ENCODE results near the gene FTH1.
"Not testable (repeated sequence)": the region's sequence is repeated elsewhere in the genome, so short reads cannot be mapped to it uniquely, and the experiment has no call there.

Gene FTH1

GRCh38 chr11:62002283-62002682 lies 34.8 kb upstream of the FTH1 start:
- H3K27ac ChIP-seq (ENCODE audit: insufficient read depth, low read depth, low read length, poor library complexity, severe bottlenecking); H3K9me3 ChIP-seq (ENCODE audit: control insufficient read depth, low read length); H3K36me3 ChIP-seq (ENCODE audit: control insufficient read depth, insufficient read depth, low read length); H3K4me3 ChIP-seq (ENCODE audit: insufficient read depth, low read depth, low read length); H3K27me3 ChIP-seq (ENCODE audit: control insufficient read depth, insufficient read depth, low read length, poor library complexity, severe bottlenecking); H3K4me1 ChIP-seq (ENCODE audit: control insufficient read depth, insufficient read depth, low read length): not testable (repeated sequence)
- WGBS, 2 experiments, result 94% methylated on average over 8 of the region's 8 CpGs

- H3K4me3 ChIP-seq (ENCODE audit: insufficient read depth, low read depth, low read length), result no peak overlapping the region
- H3K27ac ChIP-seq (ENCODE audit: insufficient read depth, low read depth, low read length, poor library complexity, severe bottlenecking), result no peak overlapping the region
- no peaks in the 10 kb centered on the region for H3K27me3 ChIP-seq (ENCODE audit: control insufficient read depth, insufficient read depth, low read length, poor library complexity, severe bottlenecking)
- H3K9me3 ChIP-seq (ENCODE audit: control insufficient read depth, low read length), result no peaks in the 10 kb centered on the region
- 71% methylated on average over 12 of the region's 12 CpGs for WGBS, 2 experiments
- peaks cover 4% of the 10 kb centered on the region for H3K4me1 ChIP-seq (ENCODE audit: control insufficient read depth, insufficient read depth, low read length)
- no peaks in the 10 kb centered on the region for H3K36me3 ChIP-seq (ENCODE audit: control insufficient read depth, insufficient read depth, low read length)
These were observed 34.2 kb upstream of the FTH1 start for GRCh38 chr11:62001450-62002191.

GRCh38 chr11:62000539-62001446 lies 33.4 kb upstream of the FTH1 start:
- Histone ChIP-seq H3K27me3 (ENCODE audit: control insufficient read depth, insufficient read depth, low read length, poor library complexity, severe bottlenecking) (no peaks in the 10 kb centered on the region), H3K27ac (ENCODE audit: insufficient read depth, low read depth, low read length, poor library complexity, severe bottlenecking) (no peak overlapping the region), H3K4me3 (ENCODE audit: insufficient read depth, low read depth, low read length) (no peak overlapping the region), H3K4me1 (ENCODE audit: control insufficient read depth, insufficient read depth, low read length) (peaks cover 4% of the 10 kb centered on the region), H3K36me3 (ENCODE audit: control insufficient read depth, insufficient read depth, low read length) (no peaks in the 10 kb centered on the region), H3K9me3 (ENCODE audit: control insufficient read depth, low read length) (no peaks in the 10 kb centered on the region)
- 93 to 94% methylated on average over 23 of the region's 23 CpGs for WGBS, 2 experiments

- Histone ChIP-seq H3K27ac (ENCODE audit: insufficient read depth, low read depth, low read length, poor library complexity, severe bottlenecking) (no peak overlapping the region), H3K27me3 (ENCODE audit: control insufficient read depth, insufficient read depth, low read length, poor library complexity, severe bottlenecking) (no peaks in the 10 kb centered on the region), H3K9me3 (ENCODE audit: control insufficient read depth, low read length) (no peaks in the 10 kb centered on the region), H3K4me1 (ENCODE audit: control insufficient read depth, insufficient read depth, low read length) (peaks cover 4% of the 10 kb centered on the region), H3K36me3 (ENCODE audit: control insufficient read depth, insufficient read depth, low read length) (no peaks in the 10 kb centered on the region), H3K4me3 (ENCODE audit: insufficient read depth, low read depth, low read length) (no peak overlapping the region)
- 92 to 96% methylated on average over 6 to 7 of the region's 7 CpGs for WGBS, 2 experiments
These were observed 31.9 kb upstream of the FTH1 start for GRCh38 chr11:61999141-61999975.

GRCh38 chr11:61996933-61997332 lies 29.5 kb upstream of the FTH1 start:
- H3K27ac ChIP-seq (ENCODE audit: insufficient read depth, low read depth, low read length, poor library complexity, severe bottlenecking), result no peak overlapping the region
- no peaks in the 10 kb centered on the region for H3K27me3 ChIP-seq (ENCODE audit: control insufficient read depth, insufficient read depth, low read length, poor library complexity, severe bottlenecking)
- H3K36me3 ChIP-seq (ENCODE audit: control insufficient read depth, insufficient read depth, low read length), result no peaks in the 10 kb centered on the region
- no peaks in the 10 kb centered on the region for H3K9me3 ChIP-seq (ENCODE audit: control insufficient read depth, low read length)
- peaks cover 4% of the 10 kb centered on the region for H3K4me1 ChIP-seq (ENCODE audit: control insufficient read depth, insufficient read depth, low read length)
- no peak overlapping the region for H3K4me3 ChIP-seq (ENCODE audit: insufficient read depth, low read depth, low read length)
- WGBS, 2 experiments, result 72 to 77% methylated on average over 4 of the region's 4 CpGs

GRCh38 chr11:61994981-61995380 lies 27.5 kb upstream of the FTH1 start:
- no peak overlapping the region for H3K27ac ChIP-seq (ENCODE audit: insufficient read depth, low read depth, low read length, poor library complexity, severe bottlenecking)
- no peaks in the 10 kb centered on the region for H3K27me3 ChIP-seq (ENCODE audit: control insufficient read depth, insufficient read depth, low read length, poor library complexity, severe bottlenecking)
- H3K36me3 ChIP-seq (ENCODE audit: control insufficient read depth, insufficient read depth, low read length), result no peaks in the 10 kb centered on the region
- H3K4me3 ChIP-seq (ENCODE audit: insufficient read depth, low read depth, low read length), result no peak overlapping the region
- peaks cover 4% of the 10 kb centered on the region for H3K4me1 ChIP-seq (ENCODE audit: control insufficient read depth, insufficient read depth, low read length)
- no peaks in the 10 kb centered on the region for H3K9me3 ChIP-seq (ENCODE audit: control insufficient read depth, low read length)
- WGBS, 2 experiments, result 89 to 95% methylated on average over 3 of the region's 3 CpGs

GRCh38 chr11:61985869-61986268 lies 18.4 kb upstream of the FTH1 start:
- Histone ChIP-seq H3K4me1 (ENCODE audit: control insufficient read depth, insufficient read depth, low read length) (no peaks in the 10 kb centered on the region), H3K27ac (ENCODE audit: insufficient read depth, low read depth, low read length, poor library complexity, severe bottlenecking) (no peak overlapping the region), H3K4me3 (ENCODE audit: insufficient read depth, low read depth, low read length) (no peak overlapping the region), H3K9me3 (ENCODE audit: control insufficient read depth, low read length) (no peaks in the 10 kb centered on the region), H3K27me3 (ENCODE audit: control insufficient read depth, insufficient read depth, low read length, poor library complexity, severe bottlenecking) (no peaks in the 10 kb centered on the region), H3K36me3 (ENCODE audit: control insufficient read depth, insufficient read depth, low read length) (no peaks in the 10 kb centered on the region)
- 93 to 94% methylated on average over 5 of the region's 5 CpGs for WGBS, 2 experiments

- H3K27me3 ChIP-seq (ENCODE audit: control insufficient read depth, insufficient read depth, low read length, poor library complexity, severe bottlenecking), result no peaks in the 10 kb centered on the region
- WGBS, 2 experiments, result 90 to 93% methylated on average over 1 of the region's 1 CpG
- H3K36me3 ChIP-seq (ENCODE audit: control insufficient read depth, insufficient read depth, low read length), result no peaks in the 10 kb centered on the region
These were observed 16.0 kb upstream of the FTH1 start for GRCh38 chr11:61983419-61983818.

GRCh38 chr11:61980783-61981541 lies 13.5 kb upstream of the FTH1 start:
- Histone ChIP-seq H3K36me3 (ENCODE audit: control insufficient read depth, insufficient read depth, low read length) (no peaks in the 10 kb centered on the region), H3K27me3 (ENCODE audit: control insufficient read depth, insufficient read depth, low read length, poor library complexity, severe bottlenecking) (no peaks in the 10 kb centered on the region), H3K4me1 (ENCODE audit: control insufficient read depth, insufficient read depth, low read length) (no peaks in the 10 kb centered on the region), H3K9me3 (ENCODE audit: control insufficient read depth, low read length) (no peaks in the 10 kb centered on the region), H3K27ac (ENCODE audit: insufficient read depth, low read depth, low read length, poor library complexity, severe bottlenecking) (no peak overlapping the region), H3K4me3 (ENCODE audit: insufficient read depth, low read depth, low read length) (no peak overlapping the region)
- 85 to 87% methylated on average over 9 to 10 of the region's 10 CpGs for WGBS, 2 experiments

More at GRCh38 chr11:61983419-61983818, 16.0 kb upstream of the FTH1 start:
- Histone ChIP-seq H3K27ac (ENCODE audit: insufficient read depth, low read depth, low read length, poor library complexity, severe bottlenecking) (no peak overlapping the region), H3K4me1 (ENCODE audit: control insufficient read depth, insufficient read depth, low read length) (no peaks in the 10 kb centered on the region), H3K9me3 (ENCODE audit: control insufficient read depth, low read length) (no peaks in the 10 kb centered on the region), H3K4me3 (ENCODE audit: insufficient read depth, low read depth, low read length) (no peak overlapping the region)

Data from ectodermal cell (in vitro differentiated cells).